Rectal smooth muscle tissue (tissue), 1 donor: ENCODE results near the gene DENND1C.

ENCODE experiments used
- H3K27ac ChIP-seq: one replicate; pipeline ENCODE4 v1.7.0; 2013; ENCODE audit warnings: low read depth, low read length, inconsistent platforms
- H3K27me3 ChIP-seq: one replicate; pipeline ENCODE4 v1.7.0; 2013; ENCODE audit warnings: low read length; ENCODE audit not compliant: control insufficient read depth, insufficient read depth
- H3K36me3 ChIP-seq: one replicate; pipeline ENCODE4 v1.7.0; 2013; ENCODE audit warnings: low read length; ENCODE audit not compliant: control insufficient read depth, insufficient read depth
- H3K4me1 ChIP-seq: one replicate; pipeline ENCODE4 v1.7.0; 2013; ENCODE audit warnings: low read length; ENCODE audit not compliant: control insufficient read depth, insufficient read depth
- H3K4me3 ChIP-seq: one replicate; pipeline ENCODE4 v1.7.0; 2013; ENCODE audit warnings: low read length
- H3K9ac ChIP-seq: one replicate; pipeline ENCODE4 v1.7.0; 2013; ENCODE audit warnings: low read length

Gene DENND1C

GRCh38 chr19:6481541-6482342 lies at the start of gene DENND1C:
TSS of gene DENND1C (minus strand) at chr19:6481787. CDS start at chr19:6481695, 92 bp downstream.
- Histone ChIP-seq H3K9ac (peak within 1 kb of the TSS; percentile 38), H3K27ac (no peak within 1 kb of the TSS), H3K4me3 (peak within 1 kb of the TSS; percentile 52), H3K27me3 (peaks cover 7% of the 10 kb centered on the region), H3K36me3 (no peaks in the 10 kb centered on the region), H3K4me1 (no peaks in the 10 kb centered on the region)

DNA sequence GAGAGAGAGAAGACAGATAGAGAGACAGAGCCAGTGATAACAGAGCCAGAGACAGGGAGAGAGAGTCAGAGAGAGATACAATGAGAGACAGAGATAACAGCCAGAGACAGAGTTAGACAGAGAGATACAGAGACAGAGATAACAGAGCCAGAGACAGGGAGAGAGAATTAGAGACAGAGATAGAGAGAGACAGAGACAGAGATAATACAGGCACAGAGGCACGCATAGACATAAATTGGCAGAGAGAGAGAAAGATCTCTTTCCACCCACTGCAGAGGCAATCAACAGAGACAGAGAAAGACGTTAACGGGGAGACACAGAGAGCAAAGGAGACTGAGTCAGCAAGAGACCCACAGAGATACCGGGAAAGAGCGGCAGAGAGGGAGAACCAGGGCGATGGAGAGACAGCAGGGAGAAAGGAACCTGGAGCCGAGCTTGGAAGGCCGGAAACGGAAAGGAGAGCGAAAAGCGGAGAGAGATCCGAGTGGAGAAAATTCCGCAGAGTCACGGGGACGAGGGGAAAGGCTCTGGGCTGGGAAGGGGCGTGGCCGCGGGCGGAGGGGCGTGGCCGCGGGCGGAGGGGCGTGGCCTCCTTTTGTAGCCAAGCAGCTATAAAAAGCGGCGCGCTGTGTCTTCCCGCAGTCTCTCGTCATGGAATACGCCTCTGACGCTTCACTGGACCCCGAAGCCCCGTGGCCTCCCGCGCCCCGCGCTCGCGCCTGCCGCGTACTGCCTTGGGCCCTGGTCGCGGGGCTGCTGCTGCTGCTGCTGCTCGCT lies 49.0 kb upstream of the DENND1C start, which contains the start of gene TNFSF9:
TSS of gene TNFSF9 (plus strand) at position 641 of the 777 bp plus-strand sequence. CDS start at position 652, 11 bp downstream.
- H3K4me1 ChIP-seq, result peaks cover 4% of the 10 kb centered on the region
- H3K27ac ChIP-seq, result no peak within 1 kb of the TSS
- H3K4me3 ChIP-seq, result peak within 1 kb of the TSS; percentile 73
- no peaks in the 10 kb centered on the region for H3K36me3 ChIP-seq
- H3K9ac ChIP-seq, result peak within 1 kb of the TSS; percentile 25
- H3K27me3 ChIP-seq, result peaks cover 16% of the 10 kb centered on the region

- Histone ChIP-seq H3K4me3 (peak overlapping the region; percentile 73), H3K36me3 (no peaks in the 10 kb centered on the region), H3K27ac (no peak overlapping the region), H3K27me3 (peaks cover 16% of the 10 kb centered on the region), H3K4me1 (peaks cover 4% of the 10 kb centered on the region), H3K9ac (no peak overlapping the region)
These were observed 48.4 kb upstream of the DENND1C start for GRCh38 chr19:6529937-6530385.

GRCh38 chr19:6529351-6529750 lies 47.8 kb upstream of the DENND1C start:
- Histone ChIP-seq H3K4me3 (no peak overlapping the region), H3K9ac (no peak overlapping the region), H3K36me3 (no peaks in the 10 kb centered on the region), H3K4me1 (peaks cover 4% of the 10 kb centered on the region), H3K27ac (no peak overlapping the region), H3K27me3 (peaks cover 16% of the 10 kb centered on the region)

DNA sequence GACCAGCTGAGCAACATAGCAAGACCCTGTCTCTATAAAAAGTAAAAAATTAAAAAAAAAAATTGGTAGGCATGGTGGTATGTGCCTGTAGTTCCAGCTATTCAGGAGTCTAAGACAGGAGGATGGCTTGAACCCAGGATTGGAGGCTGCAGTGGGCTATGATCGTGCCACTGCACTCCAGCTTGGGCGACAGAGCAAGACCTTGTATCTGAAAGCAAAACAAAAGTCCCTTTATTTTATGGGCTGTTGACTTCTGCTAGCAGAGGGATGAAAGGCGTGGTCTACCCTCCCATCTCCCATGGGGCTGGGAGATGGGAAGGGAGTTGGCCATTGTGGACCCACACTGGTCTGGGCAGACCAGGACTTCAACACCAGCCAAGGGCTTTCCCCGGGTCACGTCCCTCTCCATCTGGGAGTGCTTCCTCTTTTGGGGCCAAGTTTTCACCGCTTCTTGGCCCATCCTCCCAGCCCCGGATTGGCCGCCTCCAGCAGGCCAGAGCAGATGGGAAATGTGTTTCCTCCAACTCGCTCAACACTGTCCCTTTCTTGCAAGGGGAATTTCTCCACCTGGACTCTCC lies 47.0 kb upstream of the DENND1C start:
- Histone ChIP-seq H3K27ac (no peak overlapping the region), H3K4me1 (peaks cover 4% of the 10 kb centered on the region), H3K9ac (no peak overlapping the region), H3K27me3 (peaks cover 14% of the 10 kb centered on the region), H3K4me3 (no peak overlapping the region), H3K36me3 (no peaks in the 10 kb centered on the region)

DNA sequence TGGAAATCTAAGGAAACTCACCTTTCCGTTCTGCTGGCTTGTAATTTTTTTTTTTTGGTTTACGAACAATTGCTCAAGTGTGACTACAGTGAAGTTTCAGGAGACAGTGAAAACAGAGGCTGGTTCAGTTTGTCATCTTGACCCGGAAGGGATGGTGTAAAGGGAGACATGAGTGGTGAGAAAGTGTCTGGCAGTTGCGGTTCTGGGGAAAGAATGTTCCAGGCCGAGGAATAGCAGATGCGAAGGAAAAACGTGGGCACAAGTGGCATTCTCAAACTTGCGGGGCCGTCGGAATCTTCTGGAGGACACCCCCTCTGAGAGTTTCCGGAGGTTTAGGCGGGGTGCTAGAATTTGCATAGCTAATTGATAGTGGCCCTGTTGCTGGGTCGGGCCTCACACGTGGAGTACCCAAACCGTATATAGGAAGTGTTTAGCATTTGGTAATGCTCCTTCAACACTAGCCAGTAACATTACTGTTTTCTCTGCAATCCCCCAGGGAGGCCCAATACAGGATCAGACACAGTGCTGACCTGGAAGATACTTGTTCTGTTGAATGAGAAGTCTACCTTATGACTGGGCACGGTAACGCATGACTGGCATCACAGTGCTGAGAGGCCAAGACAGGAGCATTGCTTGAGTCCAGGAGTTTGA lies 46.4 kb upstream of the DENND1C start:
- peaks cover 14% of the 10 kb centered on the region for H3K27me3 ChIP-seq
- H3K4me3 ChIP-seq, result no peak overlapping the region
- H3K9ac ChIP-seq, result no peak overlapping the region
- H3K36me3 ChIP-seq, result no peaks in the 10 kb centered on the region
- H3K27ac ChIP-seq, result no peak overlapping the region
- peaks cover 4% of the 10 kb centered on the region for H3K4me1 ChIP-seq

- no peaks in the 10 kb centered on the region for H3K4me1 ChIP-seq
- no peak overlapping the region for H3K9ac ChIP-seq
- no peaks in the 10 kb centered on the region for H3K36me3 ChIP-seq
- no peak overlapping the region for H3K27ac ChIP-seq
- no peaks in the 10 kb centered on the region for H3K27me3 ChIP-seq
- H3K4me3 ChIP-seq, result no peak overlapping the region
These were observed 42.7 kb upstream of the DENND1C start for GRCh38 chr19:6524311-6524710.

- no peak overlapping the region for H3K9ac ChIP-seq
- no peaks in the 10 kb centered on the region for H3K4me1 ChIP-seq
- H3K36me3 ChIP-seq, result no peaks in the 10 kb centered on the region
- H3K27ac ChIP-seq, result no peak overlapping the region
- no peaks in the 10 kb centered on the region for H3K27me3 ChIP-seq
- no peak overlapping the region for H3K4me3 ChIP-seq
These were observed 41.1 kb upstream of the DENND1C start for GRCh38 chr19:6522712-6523111.

DNA sequence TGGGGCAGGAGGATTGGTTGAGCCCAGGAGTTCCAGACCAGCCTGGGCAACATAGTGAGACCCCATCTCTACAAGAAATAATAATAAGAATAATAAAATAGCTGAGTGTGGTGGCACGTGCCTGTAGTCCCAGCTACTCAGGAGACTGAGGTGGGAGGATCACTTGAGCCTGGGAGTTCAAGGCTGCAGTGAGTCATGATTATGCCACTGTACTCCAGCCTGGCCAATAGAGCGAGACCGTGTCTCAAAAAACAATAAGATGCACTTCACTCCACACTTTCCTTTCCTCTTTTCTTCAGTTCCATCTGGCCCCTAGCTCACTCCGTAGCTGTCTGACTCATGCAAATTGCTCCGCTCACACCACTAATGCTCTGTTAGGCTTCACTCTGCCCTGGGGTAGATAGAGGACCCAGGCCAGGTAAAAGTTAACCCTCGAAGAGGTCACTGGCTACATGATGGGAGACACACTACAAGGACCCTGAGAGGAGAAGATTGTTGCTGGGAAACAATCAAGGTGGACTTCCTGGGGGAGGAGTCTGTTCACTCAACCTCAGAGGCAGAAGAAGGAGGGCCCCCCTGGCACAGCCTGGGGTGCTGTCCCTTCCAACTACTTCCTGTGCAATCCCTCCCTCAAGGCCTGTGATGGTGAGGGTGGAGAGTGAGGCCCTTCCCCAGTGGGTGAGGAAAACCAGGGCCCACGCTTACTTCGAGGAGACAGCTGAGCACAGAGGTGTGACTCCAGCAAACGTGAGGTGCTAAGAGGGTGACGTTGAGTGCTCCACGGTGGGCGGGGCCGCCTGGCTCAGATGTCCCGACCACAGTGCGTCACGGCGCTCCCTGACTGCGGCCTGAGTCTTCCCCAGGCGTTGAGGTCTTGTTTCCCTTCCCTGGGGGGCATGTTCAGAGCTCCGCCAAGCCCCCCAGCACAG lies 40.4 kb upstream of the DENND1C start:
- Histone ChIP-seq H3K27ac (no peak overlapping the region), H3K4me3 (no peak overlapping the region), H3K27me3 (no peaks in the 10 kb centered on the region), H3K4me1 (no peaks in the 10 kb centered on the region), H3K36me3 (no peaks in the 10 kb centered on the region), H3K9ac (no peak overlapping the region)

GRCh38 chr19:6519289-6519688 lies 37.7 kb upstream of the DENND1C start:
- H3K27me3 ChIP-seq, result no peaks in the 10 kb centered on the region
- no peaks in the 10 kb centered on the region for H3K36me3 ChIP-seq
- no peak overlapping the region for H3K4me3 ChIP-seq
- H3K4me1 ChIP-seq, result no peaks in the 10 kb centered on the region
- no peak overlapping the region for H3K9ac ChIP-seq
- no peak overlapping the region for H3K27ac ChIP-seq

DNA sequence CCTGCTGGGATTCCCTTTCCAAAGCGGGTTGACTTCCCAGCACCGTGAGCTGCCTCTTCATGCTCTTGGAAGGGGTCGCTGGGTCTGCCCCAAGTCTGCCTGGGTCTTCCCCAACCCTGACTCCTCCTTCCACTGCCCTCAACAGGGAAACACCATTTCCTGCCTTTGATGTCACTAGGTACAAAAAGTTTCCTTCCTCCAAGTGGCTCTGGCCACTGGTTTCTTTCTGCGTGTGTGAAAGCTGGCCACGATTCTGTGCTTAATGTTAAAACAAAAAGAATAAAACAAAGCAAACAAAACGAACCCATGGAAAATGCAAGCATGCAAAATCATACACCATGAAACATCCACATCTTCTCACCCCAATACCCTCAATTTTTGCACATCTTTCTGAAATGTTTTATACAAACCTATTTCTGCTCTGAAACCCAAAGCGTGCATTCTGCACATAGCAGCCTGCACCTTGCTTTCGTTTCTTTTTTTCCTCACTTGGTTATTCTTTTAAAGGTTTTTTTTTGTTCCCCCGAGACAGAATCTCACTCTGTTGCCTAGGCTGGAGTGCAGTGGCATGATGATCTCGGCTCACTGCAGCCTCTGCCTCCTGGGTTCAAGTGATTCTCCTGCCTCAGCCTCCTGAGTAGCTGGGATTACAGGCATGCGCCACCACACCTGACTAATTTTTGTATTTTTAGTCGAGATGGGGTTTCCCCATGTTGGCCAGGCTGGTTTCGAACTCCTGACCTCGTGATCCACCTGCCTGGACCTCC lies 36.7 kb upstream of the DENND1C start:
- Histone ChIP-seq H3K27me3 (no peaks in the 10 kb centered on the region), H3K9ac (no peak overlapping the region), H3K36me3 (no peaks in the 10 kb centered on the region), H3K4me3 (no peak overlapping the region), H3K4me1 (no peaks in the 10 kb centered on the region), H3K27ac (no peak overlapping the region)
